Chondrocyte (in vitro differentiated cells): ENCODE results near the gene GAK. TPM values are rescaled to one million over a fixed set of nuclear protein-coding genes. Genes with fewer than 3 reads are reported as not detected.

Experiments used
- DNase-seq: peaks from one replicate; pipeline ENCODE4 v3.0.0; 2021; ENCODE audit warnings: mixed read lengths, low spot score
- H3K27ac Mint-ChIP-seq: one replicate; pipeline ENCODE4 v1.8.0; 2021; ENCODE audit warnings: mild to moderate bottlenecking, moderate library complexity, mixed read lengths; ENCODE audit not compliant: unreplicated experiment
- H3K27me3 Mint-ChIP-seq: 2 replicates; pipeline ENCODE4 v1.8.0; 2021; ENCODE audit warnings: low read depth, mixed read lengths
- H3K36me3 Mint-ChIP-seq: 2 replicates; pipeline ENCODE4 v1.8.0; 2021; ENCODE audit warnings: low read depth, mixed read lengths
- H3K4me1 Mint-ChIP-seq: 2 replicates; pipeline ENCODE4 v1.8.0; 2021; ENCODE audit warnings: low read depth, mild to moderate bottlenecking, mixed read lengths
- H3K4me3 Mint-ChIP-seq: one replicate; pipeline ENCODE4 v1.8.0; 2021; ENCODE audit warnings: mild to moderate bottlenecking, moderate library complexity, mixed read lengths; ENCODE audit not compliant: unreplicated experiment
- H3K9me3 Mint-ChIP-seq: 2 replicates; pipeline ENCODE4 v1.8.0; 2021; ENCODE audit warnings: low read depth, mixed read lengths
- total RNA-seq: library from RNA; stranded (reverse); gene quantifications from 3 replicates; pipeline ENCODE4 v1.2.1, GENCODE V29; 2021
- TF ChIP-seq, protein P1 (sequence below): fragments of 200-600 bp; sonication (generic); IDR thresholded peaks from 2 replicates; pipeline ENCODE4 v1.5.0; 2021; ENCODE audit warnings: antibody characterized with exemption, mild to moderate bottlenecking, moderate library complexity

The GAK gene
- total RNA-seq, 1 donor from 2014 or later: 61.4 TPM

DNA sequence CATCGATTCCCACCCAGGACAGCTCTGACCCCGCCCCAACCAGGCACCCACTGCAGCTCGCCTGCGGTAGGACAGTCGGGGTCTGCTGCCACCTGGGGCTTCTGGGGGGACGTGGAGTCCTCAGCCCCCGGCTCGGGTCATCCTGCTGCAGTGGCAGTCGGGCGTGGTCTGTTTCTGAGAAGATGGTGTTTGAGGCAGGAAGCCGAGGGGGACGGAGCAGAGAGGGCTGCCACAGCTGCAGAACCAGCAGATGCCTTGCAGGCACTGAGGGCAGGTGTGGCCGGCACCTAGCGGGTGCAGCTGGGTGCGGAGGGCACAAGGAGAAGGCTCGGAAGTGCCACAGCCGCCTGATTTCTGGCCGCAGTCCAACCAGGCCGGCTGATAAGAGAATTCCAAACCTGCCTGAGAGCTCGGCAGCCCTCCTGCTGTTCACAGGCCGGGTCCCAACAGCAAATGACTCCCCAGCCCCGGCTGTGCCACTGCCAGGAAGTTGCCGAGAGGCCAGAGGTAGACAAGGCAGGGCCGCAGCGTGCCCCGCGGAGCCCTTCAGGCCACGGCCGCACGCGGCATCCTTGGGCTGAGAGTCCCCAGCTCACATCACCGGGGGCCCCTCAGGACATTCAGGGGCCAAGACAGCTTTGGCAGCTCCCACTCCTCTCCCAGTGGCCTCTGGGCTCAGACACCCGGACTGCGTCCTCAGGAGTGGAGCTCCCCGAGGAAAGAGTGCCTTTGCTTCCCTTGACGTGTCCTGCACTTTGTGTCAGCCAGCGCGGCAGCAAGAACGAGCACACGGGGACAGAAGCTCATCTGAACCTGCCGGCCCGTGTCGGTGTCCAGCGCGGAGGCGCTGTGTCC is 96.7 kb downstream of the GAK start:
- TF ChIP-seq, protein P1, sequence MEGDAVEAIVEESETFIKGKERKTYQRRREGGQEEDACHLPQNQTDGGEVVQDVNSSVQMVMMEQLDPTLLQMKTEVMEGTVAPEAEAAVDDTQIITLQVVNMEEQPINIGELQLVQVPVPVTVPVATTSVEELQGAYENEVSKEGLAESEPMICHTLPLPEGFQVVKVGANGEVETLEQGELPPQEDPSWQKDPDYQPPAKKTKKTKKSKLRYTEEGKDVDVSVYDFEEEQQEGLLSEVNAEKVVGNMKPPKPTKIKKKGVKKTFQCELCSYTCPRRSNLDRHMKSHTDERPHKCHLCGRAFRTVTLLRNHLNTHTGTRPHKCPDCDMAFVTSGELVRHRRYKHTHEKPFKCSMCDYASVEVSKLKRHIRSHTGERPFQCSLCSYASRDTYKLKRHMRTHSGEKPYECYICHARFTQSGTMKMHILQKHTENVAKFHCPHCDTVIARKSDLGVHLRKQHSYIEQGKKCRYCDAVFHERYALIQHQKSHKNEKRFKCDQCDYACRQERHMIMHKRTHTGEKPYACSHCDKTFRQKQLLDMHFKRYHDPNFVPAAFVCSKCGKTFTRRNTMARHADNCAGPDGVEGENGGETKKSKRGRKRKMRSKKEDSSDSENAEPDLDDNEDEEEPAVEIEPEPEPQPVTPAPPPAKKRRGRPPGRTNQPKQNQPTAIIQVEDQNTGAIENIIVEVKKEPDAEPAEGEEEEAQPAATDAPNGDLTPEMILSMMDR: no peak
- Mint-ChIP-seq H3K36me3 (peaks cover 1% of the 10 kb centered on the region), H3K9me3 (peaks cover 14% of the 10 kb centered on the region), H3K4me1 (no peaks in the 10 kb centered on the region), H3K27ac (no peak overlapping the region), H3K27me3 (peaks cover 3% of the 10 kb centered on the region), H3K4me3 (no peak overlapping the region)
- DNase-seq: peak; percentile 87

- peaks cover 14% of the 10 kb centered on the region for H3K9me3 Mint-ChIP-seq
- DNase-seq: peak; percentile 92
- no peak overlapping the region for H3K27ac Mint-ChIP-seq
- no peaks in the 10 kb centered on the region for H3K4me1 Mint-ChIP-seq
- TF ChIP-seq, protein P1: no peak
- no peak overlapping the region for H3K4me3 Mint-ChIP-seq
- no peaks in the 10 kb centered on the region for H3K36me3 Mint-ChIP-seq
- peaks cover 5% of the 10 kb centered on the region for H3K27me3 Mint-ChIP-seq
These were observed 97.6 kb downstream of the GAK start for GRCh38 chr4:834368-835147.

- H3K27ac Mint-ChIP-seq: no peak overlapping the region
- TF ChIP-seq, protein P1: no peak
- peaks cover 12% of the 10 kb centered on the region for H3K9me3 Mint-ChIP-seq
- no peaks in the 10 kb centered on the region for H3K36me3 Mint-ChIP-seq
- H3K4me1 Mint-ChIP-seq: no peaks in the 10 kb centered on the region
- peaks cover 5% of the 10 kb centered on the region for H3K27me3 Mint-ChIP-seq
- no peak overlapping the region for H3K4me3 Mint-ChIP-seq
- DNase-seq: peak; percentile 66
These were observed 98.3 kb downstream of the GAK start for GRCh38 chr4:833731-834367.

DNA sequence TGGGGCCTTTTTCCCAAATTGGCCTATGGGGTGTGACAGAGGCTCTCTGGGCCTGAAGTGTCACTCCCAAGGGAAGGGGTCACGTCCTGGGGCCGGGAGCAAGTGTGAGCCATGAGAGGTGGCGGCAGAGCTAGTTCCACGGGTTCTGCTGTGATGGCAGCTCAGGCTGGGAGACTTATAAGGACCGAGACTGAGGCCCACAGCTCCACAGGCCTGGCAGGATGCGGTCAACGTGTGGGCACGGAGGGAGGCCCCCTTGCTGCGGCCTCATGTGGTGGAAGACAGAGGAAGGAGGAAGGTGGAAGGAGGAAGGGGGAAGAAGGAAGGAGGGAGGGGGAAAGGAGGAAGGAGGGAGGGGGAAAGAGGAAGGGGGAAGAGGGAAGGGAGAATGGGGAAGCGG is 99.0 kb downstream of the GAK start:
- no peaks in the 10 kb centered on the region for H3K36me3 Mint-ChIP-seq
- H3K27me3 Mint-ChIP-seq: peaks cover 12% of the 10 kb centered on the region

More for the DNA sequence above, 99.0 kb downstream of the GAK start:
- DNase-seq: peak; percentile 75
- TF ChIP-seq, protein P1: no peak
- H3K4me3 Mint-ChIP-seq: no peak overlapping the region
- peaks cover 10% of the 10 kb centered on the region for H3K9me3 Mint-ChIP-seq
- no peaks in the 10 kb centered on the region for H3K4me1 Mint-ChIP-seq
- no peak overlapping the region for H3K27ac Mint-ChIP-seq
